SK-N-SH (cell line): ENCODE results near the gene MNS1.

ENCODE experiments used
- CTCF ChIP-seq: fragments of 200-600 bp; sonication (generic); IDR thresholded peaks from 2 replicates; pipeline ENCODE4 v1.6.1; 2017; ENCODE audit warnings: antibody characterized with exemption, mild to moderate bottlenecking, moderate library complexity
- EP300 ChIP-seq, 2 experiments: IDR thresholded peaks; 2 replicates each; pipeline versions ENCODE4 v1.4.0 to v1.6.1; 2012; ENCODE audit warnings: borderline replicate concordance in 1 of 2, low read depth in 1 of 2, low read length in 1 of 2
- RCOR1 ChIP-seq: fragments of 150-350 bp; IDR thresholded peaks from 2 replicates; pipeline ENCODE4 v1.6.1; 2017; ENCODE audit warnings: antibody characterized with exemption, low read length
- SIN3A ChIP-seq: IDR thresholded peaks from 2 replicates; pipeline ENCODE4 v1.6.1; 2012; ENCODE audit warnings: low read depth, mild to moderate bottlenecking, low read length, moderate library complexity, borderline replicate concordance
- TEAD4 ChIP-seq: IDR thresholded peaks from 2 replicates; pipeline ENCODE4 v1.4.0; 2012; ENCODE audit warnings: mild to moderate bottlenecking, borderline replicate concordance; ENCODE audit not compliant: insufficient read depth

- TF ChIP-seq CTCF = no peak
- TF ChIP-seq TEAD4 = no peak
- no peak for TF ChIP-seq SIN3A
- TF ChIP-seq RCOR1 = no peak
- TF ChIP-seq EP300 (IDR thresholded peaks at IDR 0.05; ENCODE audit: borderline replicate concordance in 1 of 2, low read depth in 1 of 2, low read length in 1 of 2) = no peak
Observed at GRCh38 chr15:56425976-56426375, 39.0 kb downstream of the MNS1 start.
